HG03439 (cell line): ENCODE measurements around the gene UTY.

ENCODE experiments used
- ATAC-seq: cut with Tn5 transposase; IDR thresholded peaks from one replicate; pipeline ENCODE4 v1.9.1; 2021; ENCODE audit warnings: mild to moderate bottlenecking, moderate library complexity; ENCODE audit not compliant: unreplicated experiment

Gene UTY

GRCh38 chrY:13479828-13480227 is at the start of gene UTY:
TSS of gene UTY (minus strand) at chrY:13480033. CDS start at chrY:13479665, 368 bp downstream.
- ATAC-seq: peak; percentile 95

GRCh38 chrY:13520474-13520873 is 40.6 kb upstream of the UTY start:
- no peak for ATAC-seq

GRCh38 chrY:13501215-13501614 is 21.4 kb upstream of the UTY start:
- no peak for ATAC-seq

GRCh38 chrY:13493737-13494136 is 13.9 kb upstream of the UTY start:
- ATAC-seq: no peak

GRCh38 chrY:13492408-13492807 is 12.6 kb upstream of the UTY start:
- no peak for ATAC-seq

GRCh38 chrY:13488738-13489137 is 8.9 kb upstream of the UTY start:
- ATAC-seq: no peak

- ATAC-seq: peak; percentile 34
Observed at GRCh38 chrY:13479121-13479711, 617 bp downstream of the UTY start.

GRCh38 chrY:13478126-13478785 is 1.6 kb downstream of the UTY start:
- ATAC-seq: peak; percentile 34

- ATAC-seq: no peak
Observed at GRCh38 chrY:13474997-13475396, 4.8 kb downstream of the UTY start.

- ATAC-seq: no peak
Observed at GRCh38 chrY:13451572-13451971, 28.3 kb downstream of the UTY start.

GRCh38 chrY:13450596-13451130 is 29.2 kb downstream of the UTY start:
- no peak for ATAC-seq

- ATAC-seq: no peak
Observed at GRCh38 chrY:13445566-13445965, 34.3 kb downstream of the UTY start.

GRCh38 chrY:13443146-13443545 is 36.7 kb downstream of the UTY start:
- ATAC-seq: no peak

GRCh38 chrY:13440811-13441210 is 39.0 kb downstream of the UTY start:
- no peak for ATAC-seq

- ATAC-seq: peak; percentile 96
Observed at GRCh38 chrY:13435968-13436937, 43.6 kb downstream of the UTY start.

GRCh38 chrY:13435206-13435967 is 44.4 kb downstream of the UTY start:
- no peak for ATAC-seq

- ATAC-seq: no peak
Observed at GRCh38 chrY:13432293-13433025, 47.4 kb downstream of the UTY start.

GRCh38 chrY:13429551-13429950 is 50.3 kb downstream of the UTY start:
- no peak for ATAC-seq

GRCh38 chrY:13423281-13423732 is 56.5 kb downstream of the UTY start:
- no peak for ATAC-seq
